ENCODE measurements around the gene SNRPB2. TPM values are rescaled to one million over a fixed set of nuclear protein-coding genes. Genes with fewer than 3 reads are reported as not detected.

SNRPB2 gene
- total RNA-seq, 1 experiment from 2014 or later: 89.7 TPM

DNA sequence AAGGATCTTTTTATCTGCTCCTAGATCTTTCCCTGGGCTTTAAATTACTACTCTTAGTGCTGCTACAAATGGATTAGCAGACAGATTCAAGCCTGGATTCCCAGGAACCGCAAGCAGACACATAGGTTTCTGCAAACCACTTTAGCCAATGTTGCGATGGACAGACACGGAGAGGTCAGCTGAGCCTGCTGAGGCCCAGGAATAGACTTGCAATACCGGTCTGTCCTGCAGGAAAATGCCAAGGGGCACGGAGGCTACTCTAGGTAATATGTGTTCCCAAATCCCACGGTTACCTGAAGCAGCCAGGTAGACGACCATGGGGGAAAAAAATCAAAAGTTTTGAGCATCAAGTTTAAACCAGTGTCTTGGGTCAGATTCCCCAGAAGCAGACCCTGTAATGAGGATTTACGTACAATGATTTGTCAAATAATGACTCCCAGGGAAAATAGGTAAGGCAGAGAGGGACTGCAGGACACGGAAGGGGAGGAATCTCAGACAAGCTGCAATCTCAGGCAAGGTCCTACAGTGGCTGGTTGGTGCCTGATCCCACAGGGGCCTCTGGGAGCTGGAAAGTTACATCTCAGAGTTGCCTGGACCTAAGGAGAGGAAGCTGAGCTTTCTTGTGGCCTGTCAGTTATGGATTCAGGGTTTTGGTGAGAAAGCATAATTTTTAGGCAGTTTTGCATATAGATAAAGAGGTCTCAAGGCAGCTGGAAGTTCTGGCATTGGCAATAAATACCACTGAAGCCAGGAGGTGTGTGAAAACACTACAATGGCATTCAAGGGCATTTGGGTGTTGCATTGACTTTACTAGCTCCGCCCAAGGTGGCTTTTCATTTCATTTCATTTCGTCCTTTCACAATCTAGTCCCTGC, 30.8 kb downstream of the SNRPB2 start:
- ChIA-PET CTCF (interaction anchor here (0.6 to 0.7 kb wide), 2 partner anchors 101 to 473 kb away, joined by 3 read pairs; no protein-coding TSS in a partner anchor), POLR2A (ENCODE audit: unreplicated experiment) (no interaction called here)
- ATAC-seq: peak; percentile 52
- Histone ChIP-seq H4K20me1 (ENCODE audit: low read length) (no peaks in the 10 kb centered on the region), H3K9me2 (replicated peaks; ENCODE audit: low read length) (no peaks in the 10 kb centered on the region), H3K4me2 (ENCODE audit: low read length) (peak overlapping the region; percentile 66), H3K27ac (ENCODE audit: low read length) (peak overlapping the region; percentile 21; the same call in 1 of the 2 replicates), H3K9me3 (ENCODE audit: low read length) (no peaks in the 10 kb centered on the region), H3K4me1 (ENCODE audit: insufficient read depth, low read length) (peaks cover 31% of the 10 kb centered on the region), H3F3A (ENCODE audit: low read length, unreplicated experiment) (no peaks in the 10 kb centered on the region), H2AFZ (ENCODE audit: low read length) (peak overlapping the region; percentile 66), H3K79me2 (ENCODE audit: low read length) (no peaks in the 10 kb centered on the region), H3K36me3 (ENCODE audit: low read depth, low read length) (no peaks in the 10 kb centered on the region), H3K27me3 (ENCODE audit: low read length) (no peaks in the 10 kb centered on the region), H3K4me3 (ENCODE audit: low read length) (peak overlapping the region; percentile 41), H3K9ac (ENCODE audit: low read length) (0 out of 2 replicates have a peak overlapping the region, but pooled peaks have one; percentile 3)
- no TSS peak for BruUV-seq (replicated peaks)
- intact Hi-C loops (cut with micrococcal nuclease): loop anchor here (1.0 to 10.0 kb wide), 3 partner anchors 59 to 242 kb away; partner anchors contain the start of gene KIF16B
- DNase-seq: peak; percentile 63
- TF ChIP-seq EZH2phosphoT487 (IDR thresholded peaks at IDR 0.05; ENCODE audit: borderline replicate concordance, low read length): no peak
- no peak for TF ChIP-seq EZH2 (IDR thresholded peaks at IDR 0.05; ENCODE audit: low read length, unreplicated experiment)
- TF ChIP-seq, protein P1, sequence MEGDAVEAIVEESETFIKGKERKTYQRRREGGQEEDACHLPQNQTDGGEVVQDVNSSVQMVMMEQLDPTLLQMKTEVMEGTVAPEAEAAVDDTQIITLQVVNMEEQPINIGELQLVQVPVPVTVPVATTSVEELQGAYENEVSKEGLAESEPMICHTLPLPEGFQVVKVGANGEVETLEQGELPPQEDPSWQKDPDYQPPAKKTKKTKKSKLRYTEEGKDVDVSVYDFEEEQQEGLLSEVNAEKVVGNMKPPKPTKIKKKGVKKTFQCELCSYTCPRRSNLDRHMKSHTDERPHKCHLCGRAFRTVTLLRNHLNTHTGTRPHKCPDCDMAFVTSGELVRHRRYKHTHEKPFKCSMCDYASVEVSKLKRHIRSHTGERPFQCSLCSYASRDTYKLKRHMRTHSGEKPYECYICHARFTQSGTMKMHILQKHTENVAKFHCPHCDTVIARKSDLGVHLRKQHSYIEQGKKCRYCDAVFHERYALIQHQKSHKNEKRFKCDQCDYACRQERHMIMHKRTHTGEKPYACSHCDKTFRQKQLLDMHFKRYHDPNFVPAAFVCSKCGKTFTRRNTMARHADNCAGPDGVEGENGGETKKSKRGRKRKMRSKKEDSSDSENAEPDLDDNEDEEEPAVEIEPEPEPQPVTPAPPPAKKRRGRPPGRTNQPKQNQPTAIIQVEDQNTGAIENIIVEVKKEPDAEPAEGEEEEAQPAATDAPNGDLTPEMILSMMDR (conservative IDR thresholded peaks at IDR 0.05; ENCODE audit: low read depth, low read length): no peak

DNA sequence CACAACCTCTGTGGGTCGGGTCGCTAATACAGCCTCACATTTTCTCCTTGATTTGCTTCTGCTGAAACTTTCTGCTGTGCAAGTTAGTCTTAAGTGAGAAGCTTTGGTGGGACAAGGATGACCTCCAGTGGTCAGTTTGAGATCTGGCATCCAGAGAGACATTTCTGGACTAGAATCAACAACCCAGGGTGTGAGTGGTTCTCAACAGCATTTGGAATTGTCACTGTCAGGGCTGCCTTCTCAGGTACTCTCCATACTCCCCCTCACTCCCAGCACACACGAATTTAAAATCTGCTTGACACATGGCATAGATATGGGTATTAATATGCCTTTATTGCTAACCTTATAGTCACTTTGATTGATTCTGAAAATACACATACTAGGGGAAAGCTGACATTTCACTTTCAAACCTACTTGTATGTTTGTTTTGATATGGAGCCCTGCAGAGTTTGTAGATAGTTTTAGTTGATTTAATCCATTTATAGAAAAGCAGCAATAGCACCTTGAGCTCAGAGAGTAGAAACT, 31.5 kb downstream of the SNRPB2 start:
- Histone ChIP-seq H3K4me2 (ENCODE audit: low read length) (peak overlapping the region; percentile 66), H3K9me3 (ENCODE audit: low read length) (no peaks in the 10 kb centered on the region), H3K9ac (ENCODE audit: low read length) (no peak overlapping the region), H3K27ac (ENCODE audit: low read length) (no peak overlapping the region), H3F3A (ENCODE audit: low read length, unreplicated experiment) (no peaks in the 10 kb centered on the region), H4K20me1 (ENCODE audit: low read length) (no peaks in the 10 kb centered on the region), H3K79me2 (ENCODE audit: low read length) (no peaks in the 10 kb centered on the region), H2AFZ (ENCODE audit: low read length) (peak overlapping the region; percentile 66), H3K4me1 (ENCODE audit: insufficient read depth, low read length) (peaks cover 36% of the 10 kb centered on the region), H3K4me3 (ENCODE audit: low read length) (peak overlapping the region; percentile 41; the same call in 1 of the 2 replicates), H3K36me3 (ENCODE audit: low read depth, low read length) (no peaks in the 10 kb centered on the region), H3K9me2 (replicated peaks; ENCODE audit: low read length) (no peaks in the 10 kb centered on the region), H3K27me3 (ENCODE audit: low read length) (no peaks in the 10 kb centered on the region)
- ChIA-PET CTCF (interaction anchor here (0.6 to 0.7 kb wide), 3 partner anchors 102 to 263 kb away, joined by 3 to 4 read pairs (median 3); no protein-coding TSS in a partner anchor), POLR2A (ENCODE audit: unreplicated experiment) (no interaction called here)
- intact Hi-C loops (cut with micrococcal nuclease): loop anchor here (1.0 to 10.0 kb wide), 3 partner anchors 60 to 243 kb away; partner anchors contain the start of gene KIF16B
- ATAC-seq: peak; percentile 74
- TF ChIP-seq EZH2 (IDR thresholded peaks at IDR 0.05; ENCODE audit: low read length, unreplicated experiment) (no peak), EZH2phosphoT487 (IDR thresholded peaks at IDR 0.05; ENCODE audit: borderline replicate concordance, low read length) (no peak)
- TF ChIP-seq, protein P1 (conservative IDR thresholded peaks at IDR 0.05; ENCODE audit: low read depth, low read length): peak; percentile 94
- DNase-seq: peak; percentile 86
- BruUV-seq (replicated peaks): no TSS peak

All from PC-3 (cell line).